Right lung (tissue), 5 donors: Measurements from ENCODE around the gene MARCHF10. TPM values are rescaled to one million over a fixed set of nuclear protein-coding genes. Genes with fewer than 3 reads are reported as not detected.
A peak's percentile ranks its signal among the peaks of the same experiment; 100 is the strongest.

Experiments used
- DNase-seq, 2 donors: peaks; one replicate each; pipeline ENCODE4 v3.0.0-alpha.2; 2013
- polyA plus RNA-seq, 5 donors: library from polyadenylated mRNA; unstranded; fragments of 120-200 nt; gene quantifications; one replicate each; pipeline versions ENCODE4 v1.2.1 to v1.2.3, GENCODE V29; 2013; ENCODE audit warnings: inconsistent platforms in 1 of 5, low replicate concordance in 1 of 5; ENCODE audit not compliant: insufficient read length in 5 of 5, insufficient read depth in 1 of 5

MARCHF10 gene
- polyA plus RNA-seq, 5 donors, result 1.1 to 3.7 (median 2.7) TPM

DNA sequence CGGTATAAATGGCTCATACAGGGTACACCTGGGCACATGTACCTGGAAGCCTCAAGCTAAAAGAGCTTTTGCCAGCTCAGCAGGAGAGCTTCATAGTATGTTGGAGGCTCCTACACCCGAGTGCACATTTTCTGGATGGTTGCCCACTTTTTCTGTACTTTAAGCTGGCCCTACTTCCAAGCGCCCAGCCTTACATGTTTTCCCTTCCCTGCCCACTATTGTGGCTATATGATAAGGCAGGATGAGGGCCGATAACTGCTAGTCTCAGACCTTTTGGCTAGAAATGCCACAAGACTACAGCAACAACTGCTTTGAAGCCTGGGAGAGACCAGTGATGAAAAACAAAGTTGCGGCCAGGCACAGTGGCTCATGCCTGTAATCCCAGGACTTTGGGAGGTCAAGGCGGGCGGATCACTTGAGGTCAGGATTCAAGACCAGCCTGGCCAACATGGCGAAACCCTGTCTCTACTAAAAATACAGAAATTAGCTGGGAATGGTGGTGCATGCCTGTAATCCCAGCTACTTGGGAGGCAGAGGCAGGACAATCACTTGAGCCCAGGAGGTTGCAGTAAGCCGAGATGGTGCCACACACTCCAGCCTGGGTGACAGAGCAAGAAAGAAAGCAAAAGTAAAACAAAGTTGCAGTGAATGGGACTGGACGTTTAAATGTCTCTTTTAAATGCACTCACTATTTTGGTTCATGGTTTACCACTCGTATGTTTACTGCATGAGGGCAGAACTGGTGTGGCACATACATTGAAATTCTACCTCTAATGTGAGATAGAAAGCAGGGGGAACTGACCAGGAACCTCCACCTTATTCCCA, 14.2 kb upstream of the MARCHF10 start:
- DNase-seq, result no peak

DNA sequence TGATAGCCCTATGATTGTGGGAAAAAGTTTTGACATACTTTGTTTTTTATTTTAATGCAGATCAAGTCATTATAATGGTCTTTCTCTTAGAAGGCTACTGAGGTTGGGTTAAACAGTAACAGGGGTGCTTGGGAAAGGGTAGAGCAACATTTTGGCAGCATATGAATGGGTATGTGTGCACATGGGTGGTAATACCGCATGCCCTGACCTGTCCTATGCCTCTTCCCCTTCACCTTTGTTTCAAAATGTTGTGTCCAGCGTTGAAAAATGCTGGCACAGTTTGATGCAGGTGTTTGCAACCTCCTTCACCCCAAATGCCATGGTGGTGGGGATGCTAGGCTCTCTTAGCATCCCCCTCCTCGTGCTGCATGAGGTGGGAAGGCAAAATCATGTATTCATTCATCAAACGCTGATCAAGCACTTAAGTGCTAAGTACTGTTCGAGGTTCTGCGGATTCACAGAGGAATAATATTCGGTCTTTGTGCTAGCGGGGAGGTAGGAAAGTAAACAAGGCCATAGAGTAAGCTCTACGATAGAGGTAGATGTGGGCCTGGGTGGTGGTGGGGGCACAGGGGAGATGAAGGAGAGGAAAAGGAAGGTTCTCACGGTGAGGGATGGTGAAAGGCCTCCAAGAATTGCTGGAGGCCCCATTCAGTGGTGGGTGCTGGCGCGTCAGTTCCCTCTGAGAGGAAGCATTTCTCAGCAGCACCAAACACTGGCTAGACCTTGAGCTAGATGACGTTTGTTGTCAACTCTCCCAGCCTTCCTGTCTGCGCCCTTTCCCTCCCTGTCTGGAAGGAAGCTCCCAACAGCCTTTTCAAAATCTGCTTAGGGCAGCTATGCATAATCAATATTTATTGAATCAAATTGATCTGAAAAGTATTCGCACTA, 13.3 kb upstream of the MARCHF10 start:
- no peak for DNase-seq

DNA sequence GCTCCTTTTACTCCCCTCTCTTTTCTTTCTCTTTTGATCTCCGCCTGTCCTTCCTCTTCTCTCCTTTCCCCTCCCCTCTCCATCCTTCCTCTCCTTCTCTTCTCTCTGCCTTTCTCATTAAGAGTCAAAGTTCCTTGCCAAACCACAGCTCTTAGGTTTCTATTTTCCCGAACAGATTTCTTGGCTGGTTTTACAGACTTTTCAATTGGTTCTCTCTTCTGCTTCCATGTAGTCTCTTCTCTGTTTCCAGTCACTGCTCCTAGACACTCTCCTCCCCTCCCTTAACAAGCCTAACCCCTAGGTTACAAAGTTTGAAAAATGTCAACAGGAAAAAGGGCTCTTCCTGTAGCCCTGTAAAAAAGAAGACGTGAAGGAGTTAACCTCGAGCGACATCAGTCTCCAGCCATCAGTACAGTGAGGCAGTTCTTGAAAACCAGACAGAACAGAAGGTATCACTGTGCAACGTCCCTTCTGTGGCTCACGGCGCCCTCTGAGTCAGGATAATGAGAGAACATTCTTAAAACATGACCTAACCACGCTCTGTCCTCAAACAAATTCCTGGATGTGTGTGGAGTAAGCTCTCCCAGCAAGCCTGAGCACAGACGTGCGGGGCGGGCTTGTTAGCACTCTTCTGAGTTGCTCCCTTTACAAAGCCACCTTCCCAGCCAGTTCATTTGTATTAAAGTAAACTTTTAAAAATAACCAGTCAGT, 11.6 kb upstream of the MARCHF10 start:
- peak in 1 of 2 donors; percentile 58 for DNase-seq

DNA sequence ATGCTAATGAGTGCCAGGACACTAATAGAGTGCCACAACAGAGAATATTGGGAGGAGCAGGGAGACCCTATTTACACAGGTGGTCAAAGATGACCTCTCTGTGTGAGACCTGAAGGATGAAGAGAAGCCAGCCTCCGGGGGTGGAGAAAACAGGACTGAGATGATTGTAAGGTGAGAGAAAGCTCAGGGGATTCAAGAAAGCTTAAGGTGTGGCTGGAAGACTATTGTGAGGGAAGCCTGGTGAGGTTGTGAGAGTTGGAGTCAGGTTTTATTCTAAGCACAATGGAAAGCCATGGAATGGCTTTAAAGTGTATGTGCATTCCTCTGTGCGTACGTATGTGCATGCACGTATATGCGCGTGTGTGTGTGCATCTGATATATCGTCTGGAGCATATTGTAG, 10.4 kb upstream of the MARCHF10 start:
- DNase-seq, result no peak

DNA sequence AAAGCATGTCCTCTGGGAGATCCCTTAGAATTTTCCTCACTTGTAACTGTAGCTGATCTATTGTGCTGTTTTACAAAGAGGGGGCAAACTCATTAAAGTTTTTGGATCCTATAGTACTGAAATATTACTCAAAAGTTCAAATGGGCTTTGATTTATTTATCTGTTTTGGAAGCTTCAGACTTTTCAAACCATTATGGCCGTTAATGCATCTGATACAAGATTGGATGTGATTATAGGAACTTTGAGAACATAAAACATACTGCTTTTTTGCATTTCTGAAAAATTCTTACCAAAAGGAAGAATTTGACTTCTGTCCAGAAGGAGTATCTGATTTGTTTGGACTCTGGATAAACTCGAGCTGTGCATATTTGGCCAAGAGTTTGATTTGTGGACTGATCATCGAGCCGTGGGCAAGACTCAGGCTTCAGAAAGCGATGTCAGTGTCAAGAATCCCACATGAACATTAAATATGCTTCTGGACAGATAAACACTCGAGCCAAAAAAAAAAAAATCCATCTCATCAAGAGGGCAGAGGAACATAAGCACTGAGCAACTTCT, 8.2 kb upstream of the MARCHF10 start:
- DNase-seq, result no peak

DNA sequence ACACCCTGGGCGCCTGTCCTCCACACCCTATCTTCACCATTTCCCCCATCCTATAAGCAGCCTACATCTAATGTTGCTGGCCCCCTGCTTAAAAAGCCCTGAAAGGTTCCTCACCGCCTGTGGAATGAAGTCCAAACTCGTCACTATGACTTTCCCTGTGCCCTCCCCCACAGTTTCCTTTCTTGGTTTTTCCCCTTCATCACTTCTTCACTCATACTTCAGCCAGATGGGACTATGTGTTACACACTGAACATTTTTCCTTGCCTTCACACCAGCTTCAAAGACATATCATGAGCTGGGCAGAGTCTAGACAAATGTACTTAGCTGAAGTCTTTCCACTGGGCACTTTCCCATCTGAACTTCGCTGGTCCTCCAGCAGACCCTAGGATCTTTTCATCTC, 1.5 kb upstream of the MARCHF10 start:
- DNase-seq, result no peak

DNA sequence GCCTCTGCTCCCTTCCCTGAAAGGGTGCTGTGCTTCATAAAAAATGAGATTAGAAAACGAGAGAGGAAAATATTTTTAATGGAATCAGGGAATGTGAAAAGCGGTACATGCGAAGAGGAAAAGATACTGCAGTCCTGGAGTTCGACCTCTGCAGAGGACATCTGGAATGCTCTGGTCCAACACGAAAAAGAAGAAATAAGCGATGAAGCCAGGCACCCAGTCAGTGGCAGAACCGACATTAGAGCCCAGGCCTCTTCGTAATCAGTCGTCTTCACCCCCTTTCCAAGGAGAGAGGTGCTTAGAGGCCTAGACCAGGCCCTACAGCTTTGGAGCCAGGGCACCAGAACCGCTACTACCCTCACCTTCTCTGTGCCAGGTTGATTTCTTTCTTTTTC, 459 bp upstream of the MARCHF10 start:
- no peak for DNase-seq

DNA sequence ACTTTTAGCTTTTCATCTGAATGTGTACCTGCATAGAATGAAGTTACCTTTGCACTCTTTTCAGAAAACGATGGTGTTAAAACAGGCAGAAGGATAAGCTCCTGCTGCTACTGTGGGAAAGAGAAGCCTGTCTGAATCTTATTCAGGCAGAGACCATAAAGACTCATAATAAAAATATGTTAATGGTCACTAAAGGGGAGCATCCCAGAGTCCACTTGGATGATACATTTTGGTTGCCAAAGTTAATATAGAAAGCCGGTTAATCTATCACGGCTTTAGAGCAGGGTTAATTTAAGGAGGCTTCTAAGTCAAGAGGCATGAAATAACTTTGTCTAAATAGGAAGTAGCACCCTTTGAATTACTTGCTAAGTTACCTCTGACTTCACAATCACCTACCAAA, 2.9 kb downstream of the MARCHF10 start:
- DNase-seq, result no peak

DNA sequence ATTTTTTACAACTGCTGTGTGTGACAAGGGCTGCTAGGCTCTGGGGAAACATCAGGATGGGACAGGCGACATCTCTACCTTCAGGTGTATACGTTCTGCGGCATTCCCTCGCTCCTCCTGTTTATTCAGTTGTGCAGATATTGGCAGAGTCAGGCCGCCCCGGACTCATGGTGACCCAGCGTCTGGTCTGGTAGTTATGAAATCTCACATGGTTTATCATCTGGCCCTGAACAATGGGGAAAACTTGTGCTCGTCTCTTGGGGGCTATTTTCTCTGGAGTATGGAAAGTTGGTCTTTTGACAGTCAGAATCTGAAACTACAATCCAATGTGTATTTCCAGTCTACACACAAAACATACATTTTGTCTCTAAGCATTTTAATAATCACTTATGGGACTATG, 3.3 kb downstream of the MARCHF10 start:
- no peak for DNase-seq

DNA sequence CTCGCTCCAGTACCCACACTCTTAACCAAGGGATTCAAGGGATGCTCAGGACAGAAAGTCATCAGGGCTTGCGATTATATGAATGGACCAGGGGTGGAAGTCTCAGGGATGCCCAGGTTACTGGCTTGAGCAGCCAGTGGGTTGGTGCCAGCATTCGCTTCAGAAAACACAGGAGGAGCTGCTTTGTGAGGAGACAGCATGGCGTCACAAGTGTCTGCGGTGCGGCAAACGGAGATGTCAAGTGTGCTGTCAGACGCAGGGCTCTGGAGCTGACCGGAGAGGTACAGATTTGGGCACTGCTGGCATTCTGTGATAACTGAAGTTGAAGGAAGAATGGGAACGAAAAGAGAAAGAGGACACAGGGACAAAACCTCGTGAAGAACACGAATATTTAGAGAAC, 4.1 kb downstream of the MARCHF10 start:
- no peak for DNase-seq

DNA sequence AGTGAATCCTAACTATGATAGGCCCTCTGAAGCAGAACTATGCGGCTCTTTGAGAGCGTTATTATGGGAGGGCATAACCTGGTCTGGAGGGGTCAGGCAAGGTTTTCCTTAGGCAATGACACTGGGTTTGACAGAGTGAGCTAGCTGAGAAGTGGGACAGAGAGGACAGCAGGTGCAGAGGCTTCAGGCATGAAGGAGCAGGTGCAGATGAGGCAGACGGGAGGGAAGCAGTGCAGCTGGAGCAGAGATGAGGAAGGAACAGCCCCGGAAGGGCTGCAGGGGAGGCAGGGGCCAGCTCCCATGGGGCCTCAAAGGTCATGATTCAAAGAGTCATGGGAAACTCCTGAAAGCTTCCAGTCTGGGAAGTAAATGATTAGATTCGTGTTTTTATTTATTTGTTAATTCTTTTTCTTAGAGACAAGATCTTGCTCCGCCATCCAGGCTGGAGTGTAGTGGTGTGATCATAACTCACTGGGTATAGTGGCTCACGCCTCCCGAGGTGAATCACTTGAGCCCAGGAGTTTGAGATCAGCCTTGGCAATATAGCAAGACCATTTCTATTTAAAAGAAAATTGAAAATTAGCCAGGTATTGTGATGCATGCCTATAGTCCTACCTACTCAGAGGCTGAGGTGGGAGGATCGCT, 5.4 kb downstream of the MARCHF10 start:
- no peak for DNase-seq

DNA sequence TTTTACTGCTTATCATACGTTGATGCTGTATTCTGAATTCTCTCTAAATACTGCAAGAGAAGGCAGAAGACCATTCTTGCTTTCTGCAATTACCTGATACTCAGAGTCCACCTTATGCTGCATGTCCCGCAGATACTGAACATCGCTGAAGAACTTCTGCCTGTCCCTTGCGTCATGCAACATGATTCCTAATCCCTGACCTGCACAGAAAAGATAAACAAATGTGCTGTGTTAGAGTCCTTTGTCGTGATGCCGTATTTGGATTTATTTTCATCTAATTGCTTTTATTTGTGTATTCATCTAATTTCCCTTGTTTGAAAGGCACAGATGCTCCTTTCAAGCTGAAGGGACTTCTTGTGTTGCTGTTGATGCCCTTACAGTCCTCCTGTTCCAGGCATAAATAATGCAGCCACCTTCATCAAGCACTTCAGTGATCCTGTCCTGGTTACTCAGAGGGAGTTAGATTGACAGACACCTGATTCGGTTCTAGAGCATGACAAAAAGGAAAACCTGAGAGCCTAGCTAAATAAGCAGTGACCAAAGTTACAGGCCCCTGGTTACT, 6.5 kb downstream of the MARCHF10 start:
- DNase-seq, result no peak

DNA sequence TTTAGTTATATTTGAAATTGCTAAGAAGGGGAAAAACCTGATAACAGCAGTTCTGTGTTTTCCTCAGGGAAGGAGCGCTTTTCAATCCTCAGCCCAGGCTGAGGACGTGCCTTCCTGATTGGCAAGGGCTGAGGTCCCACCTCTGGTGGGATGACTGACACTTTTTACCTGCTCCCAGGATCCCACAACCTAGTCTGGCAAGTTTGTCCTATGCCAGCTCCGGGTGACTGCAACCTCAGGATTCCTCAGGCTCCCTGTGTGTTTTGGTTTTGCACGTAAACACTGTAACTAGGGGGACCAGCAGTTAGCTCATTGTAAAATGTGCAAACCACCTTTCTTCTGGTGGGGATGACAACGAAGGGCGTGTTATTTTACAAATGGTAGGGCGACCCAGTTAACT, 7.5 kb downstream of the MARCHF10 start:
- peak; percentile 51 to 57 for DNase-seq

DNA sequence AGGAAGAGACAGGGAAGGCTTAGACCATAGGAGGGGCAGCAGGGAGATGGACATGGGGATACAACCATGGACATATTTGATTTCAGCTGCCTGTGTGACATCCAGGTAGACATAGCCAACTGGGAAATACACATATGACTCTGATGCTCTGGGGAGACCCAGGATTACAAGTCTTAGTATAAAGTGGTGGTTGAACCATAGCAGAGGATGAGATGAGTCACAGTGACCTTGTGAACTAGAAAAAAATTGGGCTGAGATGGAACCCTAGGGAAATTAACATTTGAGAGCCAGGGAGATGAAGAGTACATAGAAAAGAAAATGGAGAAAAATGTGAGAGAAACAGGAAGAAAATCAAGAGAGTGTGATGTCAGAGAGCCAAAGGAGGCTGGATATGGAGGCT, 10.2 kb downstream of the MARCHF10 start:
- no peak for DNase-seq

DNA sequence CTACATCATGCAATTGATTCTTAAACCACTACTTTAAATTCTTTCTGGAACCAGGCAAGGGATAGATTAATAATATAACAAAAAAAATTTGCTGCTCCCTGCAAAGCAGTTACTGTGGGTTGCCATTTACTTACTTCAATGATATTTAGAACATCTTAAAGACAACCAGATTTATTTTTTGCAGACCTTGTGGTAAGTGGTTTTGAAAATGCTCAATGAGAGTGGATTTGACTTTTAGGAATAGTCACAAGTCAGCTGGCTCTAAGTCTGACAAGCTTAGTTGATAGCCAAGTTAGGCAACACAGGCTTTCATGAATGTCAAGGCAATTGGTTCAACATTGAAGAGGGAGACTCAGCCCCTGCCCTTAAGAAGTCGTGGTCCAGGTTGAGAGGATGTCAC, 11.8 kb downstream of the MARCHF10 start:
- DNase-seq, result no peak

DNA sequence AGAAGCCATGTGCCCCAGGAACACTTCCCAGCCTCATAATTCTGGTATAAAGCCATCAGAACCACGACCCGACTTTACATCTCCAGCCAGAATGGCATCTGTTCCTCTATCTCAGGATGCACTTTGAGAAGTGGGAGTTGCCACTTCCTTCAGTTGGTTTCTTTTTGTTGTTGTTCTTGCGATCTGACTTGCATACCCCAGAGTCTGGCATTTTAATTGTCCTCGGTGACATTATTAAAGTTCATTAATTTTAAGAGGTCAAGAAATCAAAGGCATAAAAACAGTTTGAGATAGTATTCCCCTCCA, 13.5 kb downstream of the MARCHF10 start:
- no peak for DNase-seq

DNA sequence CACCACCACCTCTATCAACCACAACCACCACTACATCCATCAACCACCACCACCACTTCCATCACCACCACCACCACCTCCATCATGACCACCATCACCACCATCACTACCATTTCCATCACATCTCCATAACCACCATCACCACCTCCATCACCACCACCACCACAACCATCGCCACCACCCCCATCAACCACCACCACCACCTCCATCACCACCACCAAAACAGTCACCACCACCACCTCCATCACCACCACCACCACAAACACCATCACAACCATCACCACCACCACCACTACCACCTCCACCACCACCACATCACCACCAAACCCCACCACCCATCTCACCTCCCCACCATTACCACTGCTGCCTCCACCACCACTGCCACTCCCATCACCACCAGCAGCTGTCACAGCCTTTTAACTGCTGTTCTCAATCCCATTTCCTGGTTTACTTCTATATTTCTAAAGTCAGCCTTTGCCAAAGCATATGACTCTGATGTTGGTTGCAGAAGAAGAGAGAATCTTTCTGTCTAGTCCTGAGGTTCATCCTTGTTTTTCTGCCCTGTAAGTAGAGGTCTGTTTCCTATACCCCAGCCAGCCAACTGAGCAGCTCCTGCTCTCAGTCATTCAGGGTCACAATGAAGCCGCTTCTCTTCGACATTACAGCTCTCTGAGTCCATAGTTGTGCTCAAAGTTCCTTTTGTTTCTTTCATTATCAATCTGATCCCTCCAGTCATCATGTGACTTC, 14.0 kb downstream of the MARCHF10 start:
- no peak for DNase-seq

DNA sequence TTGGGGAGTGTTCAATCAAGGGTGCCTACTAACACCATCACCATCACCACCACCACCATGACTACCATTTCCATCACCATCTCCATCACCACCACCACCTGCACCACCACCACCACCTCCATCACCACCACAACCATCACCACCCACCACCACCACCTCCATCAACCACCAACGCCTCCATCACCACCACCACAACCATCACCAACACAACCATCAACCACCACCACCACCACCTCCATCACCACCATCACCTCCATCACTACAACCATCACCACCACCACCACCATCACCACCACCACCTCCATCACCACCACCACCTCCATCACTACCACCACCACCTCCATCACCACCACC, 15.7 kb downstream of the MARCHF10 start:
- DNase-seq, result no peak

DNA sequence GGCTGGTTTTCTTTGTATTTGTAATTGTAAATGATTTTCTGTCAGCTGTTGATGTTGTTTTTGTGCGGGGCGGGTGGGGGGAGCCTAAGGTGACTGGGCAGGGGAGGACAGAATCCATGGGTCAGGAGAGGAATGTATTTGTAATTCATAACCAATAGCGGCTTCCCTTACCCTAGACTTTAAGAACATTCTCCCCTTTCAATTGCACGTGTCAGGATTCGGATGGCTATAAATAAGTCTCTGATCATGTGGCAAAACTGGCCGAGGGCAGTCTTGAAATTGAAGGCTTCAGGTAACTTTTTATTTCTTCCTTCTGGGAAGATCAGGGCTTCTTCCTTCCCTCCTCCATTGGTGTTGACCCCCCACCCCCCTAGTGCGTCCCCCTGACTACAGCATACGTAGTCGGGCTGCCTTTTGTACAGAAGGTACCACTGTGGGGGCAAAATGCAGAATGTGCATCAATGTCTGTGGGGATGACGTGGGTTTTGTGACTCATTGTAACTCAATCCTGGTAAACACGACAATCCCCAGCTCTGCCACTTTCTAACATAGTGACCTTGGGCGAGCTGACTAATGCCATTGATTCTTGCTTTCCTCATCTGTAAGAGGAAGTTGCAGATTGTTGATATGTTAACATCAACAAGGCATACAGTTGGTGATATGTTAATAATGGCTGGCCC, 16.2 kb downstream of the MARCHF10 start:
- DNase-seq, result no peak

DNA sequence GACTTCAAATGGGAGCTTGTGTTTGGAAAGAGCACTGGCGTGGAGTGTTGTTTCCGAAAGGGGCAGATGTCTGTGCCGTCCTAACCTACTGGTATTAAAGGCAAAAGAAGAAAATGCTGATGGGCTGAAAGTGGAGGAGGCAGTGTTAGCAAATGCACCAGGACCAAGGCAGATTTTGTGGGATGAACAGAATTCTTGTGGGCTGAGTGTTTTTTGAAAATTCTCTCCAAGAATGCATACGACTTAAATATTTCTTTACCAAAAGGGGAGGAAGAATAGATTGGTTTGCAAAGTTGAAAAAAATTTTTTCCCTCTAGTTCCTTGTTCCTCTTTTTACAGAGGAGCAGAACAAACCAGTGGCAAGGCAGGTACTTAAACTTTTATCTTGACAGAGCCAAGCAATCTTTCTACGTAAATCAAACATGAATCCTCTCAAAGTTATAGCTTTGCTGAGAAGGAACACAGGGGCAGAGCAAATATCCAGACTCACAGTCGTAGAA, 16.8 kb downstream of the MARCHF10 start:
- DNase-seq, result no peak
